AG08395 (cell line): ENCODE measurements around the gene SDK2.

Experiments
- DNase-seq: peaks from one replicate; pipeline ENCODE4 v3.0.0; 2012; ENCODE audit warnings: mixed read lengths, low spot score

SDK2 gene

DNA sequence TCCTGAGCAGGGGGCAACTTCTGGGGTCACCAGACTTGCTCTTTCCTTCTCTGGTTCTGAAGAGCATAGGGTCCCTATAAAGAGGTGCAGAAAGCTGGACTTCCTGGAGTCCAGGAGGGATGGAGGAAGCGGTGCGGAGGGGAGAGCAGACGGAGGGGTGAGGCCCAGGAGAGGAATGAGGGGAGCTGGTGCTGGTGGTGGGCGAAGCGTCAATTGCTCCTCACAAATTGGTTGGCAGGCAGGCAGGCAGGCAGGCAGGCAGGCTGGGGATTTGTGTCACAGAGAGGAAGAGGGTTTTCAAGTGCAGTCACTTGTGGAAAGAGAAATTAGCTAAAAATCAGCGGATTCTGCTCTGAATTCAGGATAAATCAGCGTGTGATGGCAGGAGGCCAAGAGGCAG lies 198.8 kb downstream of the SDK2 start:
- no peak for DNase-seq

GRCh38 chr17:73444021-73444420 lies 200.2 kb downstream of the SDK2 start:
- no peak for DNase-seq

GRCh38 chr17:73439597-73439996 lies 204.6 kb downstream of the SDK2 start:
- no peak for DNase-seq

- DNase-seq = no peak
These were observed 206.4 kb downstream of the SDK2 start for GRCh38 chr17:73437826-73438225.

GRCh38 chr17:73436954-73437353 lies 207.3 kb downstream of the SDK2 start:
- no peak for DNase-seq

GRCh38 chr17:73435412-73435811 lies 208.8 kb downstream of the SDK2 start:
- no peak for DNase-seq

DNA sequence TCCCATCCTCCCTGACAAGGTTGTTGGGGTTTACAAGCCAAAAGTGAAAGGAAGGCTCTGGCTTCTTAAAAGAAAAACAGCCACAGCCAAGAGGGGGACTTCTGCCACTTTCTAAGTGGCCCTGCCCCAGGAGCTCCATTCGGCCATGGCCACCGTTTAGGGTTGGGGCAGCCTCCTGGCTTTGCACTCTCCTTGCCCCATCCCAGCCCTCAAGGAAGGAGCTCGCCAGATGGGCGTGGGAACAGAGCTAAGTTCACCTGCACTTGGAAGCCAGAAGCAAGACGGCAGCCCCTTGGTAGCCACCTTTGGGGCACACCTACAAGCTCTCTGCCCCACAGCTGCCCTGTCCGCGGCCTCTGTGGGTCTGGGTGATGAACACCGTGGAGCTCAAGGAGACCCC lies 210.1 kb downstream of the SDK2 start:
- no peak for DNase-seq

GRCh38 chr17:73433501-73433900 lies 210.7 kb downstream of the SDK2 start:
- DNase-seq = no peak

DNA sequence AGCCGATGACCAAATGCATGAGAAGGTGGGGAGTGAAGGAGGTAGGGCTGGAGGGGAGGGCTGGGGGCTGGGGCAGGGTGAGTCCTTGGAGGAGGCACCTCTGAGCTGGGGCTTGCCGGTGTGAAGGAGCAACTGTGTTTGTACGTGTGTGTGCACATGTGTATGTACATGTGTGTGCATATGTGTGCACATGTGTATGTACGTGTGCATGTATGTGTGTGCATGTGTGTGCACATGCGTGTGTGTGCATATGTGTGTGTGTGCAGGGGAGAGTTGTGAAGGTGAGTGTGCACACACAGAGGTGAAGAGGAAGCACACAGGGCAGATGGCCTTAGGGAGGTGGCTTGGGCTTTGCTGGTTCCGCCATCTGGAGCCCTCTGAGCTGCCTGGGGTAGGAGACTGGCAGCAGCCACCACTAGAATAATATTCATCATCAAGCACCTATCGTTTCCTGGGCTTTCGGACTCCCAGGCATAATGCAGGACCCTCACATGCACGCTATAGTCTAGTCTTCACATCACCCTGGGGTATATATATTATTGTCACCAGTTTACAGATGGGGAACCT lies 211.5 kb downstream of the SDK2 start:
- no peak for DNase-seq

DNA sequence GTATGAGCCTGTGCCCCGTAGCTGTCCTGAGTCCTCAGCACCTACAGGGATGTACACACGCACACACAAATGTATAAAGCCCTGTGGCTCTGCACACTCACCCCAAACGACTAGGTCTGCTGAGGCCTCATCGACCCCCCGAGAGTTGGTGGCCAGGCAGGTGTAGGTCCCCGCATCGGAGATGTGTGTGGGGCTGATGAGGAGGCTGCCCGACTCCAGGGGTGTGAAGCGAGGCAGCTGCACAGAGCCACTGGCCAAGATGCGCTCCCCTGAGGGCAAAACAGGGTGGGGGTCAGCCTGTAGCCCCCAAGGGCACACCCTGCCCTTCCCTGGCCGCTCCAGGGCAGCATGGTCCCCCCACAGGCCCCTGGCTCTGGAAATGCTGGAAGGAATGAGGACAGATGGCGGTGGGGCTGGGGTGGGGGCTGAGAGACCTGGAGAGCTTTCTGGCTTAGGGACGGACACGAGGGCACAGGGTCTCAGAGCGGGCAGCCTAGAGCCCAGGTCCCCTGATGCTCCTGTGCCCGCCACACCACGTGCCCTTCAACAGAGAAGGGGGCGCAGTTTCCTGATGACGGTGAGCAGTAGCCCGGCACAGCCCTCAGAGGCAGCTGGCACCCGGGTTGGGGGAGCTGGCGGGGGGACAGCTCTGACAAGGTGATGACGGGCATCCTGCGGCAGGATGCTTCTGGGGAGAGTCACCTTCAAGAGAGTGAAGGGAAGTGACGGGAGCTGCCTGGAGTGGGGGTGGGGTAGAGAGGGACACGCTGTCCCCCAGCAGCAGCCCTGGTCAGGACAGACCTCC lies 212.6 kb downstream of the SDK2 start:
- DNase-seq = no peak

GRCh38 chr17:73430848-73431247 lies 213.4 kb downstream of the SDK2 start:
- no peak for DNase-seq

DNA sequence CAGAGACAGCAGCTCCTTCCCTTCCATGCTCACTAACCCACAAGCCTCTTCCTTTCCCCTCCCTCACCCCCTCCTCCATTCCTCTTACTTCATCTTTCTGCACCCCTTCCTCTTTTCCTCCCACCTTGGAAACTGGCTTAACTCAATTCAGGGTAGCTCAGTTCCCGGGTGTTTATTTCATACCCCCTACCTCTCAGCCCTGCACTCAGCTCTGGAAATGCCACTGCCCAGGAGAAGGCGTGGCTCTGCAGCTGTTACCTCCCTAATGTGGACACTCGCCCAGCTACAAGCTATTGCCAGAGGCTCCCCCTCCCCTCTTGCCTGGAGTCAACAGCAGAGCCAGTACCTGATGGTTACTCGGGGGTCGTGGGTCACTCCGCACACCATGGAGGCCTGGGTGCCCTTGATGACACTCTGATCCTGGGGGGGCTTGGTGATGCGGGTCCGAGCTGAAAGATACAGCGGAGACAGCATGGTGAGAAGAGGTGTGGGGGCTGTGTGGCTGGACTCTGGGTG lies 214.0 kb downstream of the SDK2 start:
- DNase-seq = no peak

- peak; percentile 93 for DNase-seq
These were observed 214.6 kb downstream of the SDK2 start for GRCh38 chr17:73429440-73430164.

- DNase-seq = no peak
These were observed 217.0 kb downstream of the SDK2 start for GRCh38 chr17:73427198-73427597.

GRCh38 chr17:73424571-73424970 lies 219.7 kb downstream of the SDK2 start:
- DNase-seq = no peak

DNA sequence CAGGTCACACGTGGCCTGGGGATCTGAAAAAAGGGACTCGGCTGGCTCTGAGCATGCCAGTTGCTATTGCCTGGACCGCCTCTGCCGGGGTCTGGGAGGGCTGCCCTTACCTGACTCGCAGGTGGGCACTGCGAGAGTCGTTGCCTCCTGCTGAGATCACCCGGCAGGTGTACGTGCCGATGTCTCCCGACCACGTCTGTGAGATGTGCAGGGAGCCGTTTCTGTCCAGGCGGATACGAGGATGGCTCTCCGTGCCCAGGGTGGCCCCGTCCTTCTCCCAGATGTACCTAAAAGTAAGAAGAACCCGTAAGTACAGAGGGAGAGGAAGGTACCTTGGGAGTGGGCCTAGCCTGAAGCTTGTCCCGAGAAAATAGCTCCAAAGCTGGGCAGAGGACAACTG lies 220.4 kb downstream of the SDK2 start:
- no peak for DNase-seq

DNA sequence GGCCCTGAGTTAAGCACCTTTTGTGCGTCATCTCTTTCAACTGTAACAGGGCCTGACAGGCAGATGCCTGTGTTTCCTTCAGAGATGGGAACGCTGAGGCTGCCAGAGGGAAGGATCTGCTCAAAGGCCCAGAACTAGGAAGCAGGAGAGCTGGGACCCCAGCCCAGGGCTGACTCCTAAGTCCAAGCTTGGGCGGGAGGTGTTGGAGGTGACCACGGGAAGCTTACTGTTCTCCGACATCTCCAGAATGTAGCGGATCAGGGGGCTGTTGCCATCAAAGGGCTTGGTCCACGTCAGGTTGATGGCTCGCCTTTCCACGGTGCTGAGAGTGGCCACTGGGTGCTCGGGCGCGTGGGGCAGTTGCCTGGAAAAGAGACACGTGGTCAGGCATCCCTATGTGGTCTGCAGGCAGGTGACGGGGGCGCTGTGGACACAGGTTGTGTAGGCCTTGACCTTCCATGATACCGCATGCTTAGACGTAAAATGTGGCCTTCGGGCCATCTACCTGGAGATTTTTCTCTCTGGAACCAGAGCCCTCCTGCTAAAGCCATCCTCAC lies 221.0 kb downstream of the SDK2 start:
- no peak for DNase-seq

GRCh38 chr17:73422121-73422520 lies 222.1 kb downstream of the SDK2 start:
- no peak for DNase-seq

DNA sequence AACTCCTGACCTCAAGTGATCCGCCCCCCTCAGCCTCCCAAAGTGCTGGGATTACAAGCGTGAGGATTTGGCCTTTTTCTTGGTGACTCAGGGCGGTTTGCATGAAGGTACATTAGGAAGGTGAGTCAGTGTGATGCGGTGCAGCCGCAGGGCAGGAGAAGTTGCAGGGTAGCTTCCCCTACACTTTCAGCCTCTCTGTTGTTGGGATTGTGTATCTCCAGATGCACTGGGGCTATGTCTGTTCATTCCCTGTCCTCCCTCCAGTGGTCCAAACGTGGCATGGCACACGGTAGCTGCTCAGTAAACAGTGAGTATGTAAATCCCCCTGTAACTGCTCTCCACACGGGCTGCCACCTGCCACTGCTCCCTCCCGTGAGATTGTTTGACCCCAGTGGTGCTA lies 223.3 kb downstream of the SDK2 start:
- peak; percentile 48 for DNase-seq

- DNase-seq = no peak
These were observed 224.4 kb downstream of the SDK2 start for GRCh38 chr17:73419881-73420280.

DNA sequence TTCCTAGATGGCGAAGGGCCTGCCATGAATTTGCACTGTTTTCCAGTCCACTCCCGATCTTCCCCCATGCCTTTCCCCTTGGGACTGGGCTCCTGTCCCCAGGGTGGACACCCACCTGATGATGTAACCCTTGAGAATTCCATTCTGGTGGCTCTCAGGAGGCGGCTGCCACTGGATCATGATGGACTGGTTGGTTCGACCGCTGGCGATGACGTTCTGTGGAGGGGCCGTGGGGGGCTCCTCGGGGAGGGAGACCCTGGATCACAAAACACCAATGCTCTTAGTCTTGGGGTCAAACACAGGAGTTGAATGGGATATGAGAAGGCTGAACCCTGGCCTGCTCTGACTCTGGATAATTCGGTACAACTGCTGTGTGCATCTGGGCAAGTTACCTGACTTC lies 225.2 kb downstream of the SDK2 start:
- no peak for DNase-seq

- no peak for DNase-seq
These were observed 228.5 kb downstream of the SDK2 start for GRCh38 chr17:73415782-73416181.
